AG09309 (cell line): ENCODE results near the gene UBALD2.

ENCODE experiments used
- DNase-seq: peaks from one replicate; pipeline ENCODE4 v3.0.0-alpha.2; 2010; ENCODE audit warnings: low read depth
- H3K4me3 ChIP-seq: 2 replicates; pipeline ENCODE4 v1.5.1; 2011; ENCODE audit warnings: mild to moderate bottlenecking, low read depth, low read length, moderate library complexity; ENCODE audit not compliant: control insufficient read depth
- CTCF ChIP-seq: IDR thresholded peaks from 2 replicates; pipeline ENCODE4 v1.5.1; 2011; ENCODE audit warnings: mild to moderate bottlenecking, low read depth, low read length, inconsistent platforms; ENCODE audit not compliant: insufficient read depth, control insufficient read depth; ENCODE audit errors: missing control alignments

The UBALD2 gene

DNA sequence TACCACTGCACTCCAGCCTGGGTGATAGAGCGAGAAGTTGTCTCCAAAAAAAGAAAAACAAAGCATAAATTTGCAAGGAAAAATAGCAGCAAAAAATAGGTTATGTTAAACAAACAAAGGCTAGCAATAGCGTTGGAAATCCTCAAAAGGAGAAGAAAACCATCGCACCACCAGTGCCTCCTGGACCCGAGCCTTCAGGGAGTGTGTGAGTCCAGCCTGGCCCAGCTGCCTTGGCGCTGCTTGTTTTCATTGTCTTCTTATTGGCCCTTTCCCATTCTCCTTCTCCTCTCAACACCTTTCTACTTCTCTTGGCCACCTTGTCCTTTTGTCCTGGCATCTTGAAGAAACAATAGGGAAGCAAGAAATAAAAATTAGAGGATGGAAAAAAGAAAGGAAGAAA, 4.5 kb upstream of the UBALD2 start:
- H3K4me3 ChIP-seq, result no peak overlapping the region
- DNase-seq, result no peak
- no peak for TF ChIP-seq CTCF

GRCh38 chr17:76261421-76262215, 3.5 kb upstream of the UBALD2 start:
- TF ChIP-seq CTCF, result no peak
- H3K4me3 ChIP-seq, result no peak overlapping the region
- DNase-seq, result no peak

- no peak overlapping the region for H3K4me3 ChIP-seq
- TF ChIP-seq CTCF, result no peak
- no peak for DNase-seq
These were observed 2.3 kb upstream of the UBALD2 start for GRCh38 chr17:76262732-76263344.

- no peak overlapping the region for H3K4me3 ChIP-seq
- no peak for DNase-seq
These were observed 1.3 kb upstream of the UBALD2 start for GRCh38 chr17:76263896-76264295.

DNA sequence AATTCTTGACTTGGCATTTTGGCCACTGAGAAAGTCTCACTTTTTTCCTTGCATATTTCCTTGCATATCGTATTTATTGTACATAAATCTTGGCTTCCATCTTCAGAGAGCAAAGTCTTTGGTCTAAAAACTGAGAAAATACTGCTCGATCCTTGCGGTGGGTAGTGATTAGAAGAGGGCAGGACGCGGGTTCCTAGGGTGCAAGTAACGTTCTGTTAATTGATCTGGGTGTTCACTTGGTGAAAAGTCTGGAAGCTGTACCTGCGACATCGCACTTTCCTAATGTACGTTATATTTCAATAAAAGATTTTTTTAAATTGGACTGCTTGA, 758 bp upstream of the UBALD2 start:
- DNase-seq, result no peak
- no peak for TF ChIP-seq CTCF
- peak overlapping the region; percentile 36 for H3K4me3 ChIP-seq

More at GRCh38 chr17:76263896-76264295, 1.3 kb upstream of the UBALD2 start:
- TF ChIP-seq CTCF, result no peak

- TF ChIP-seq CTCF, result no peak
- DNase-seq, result no peak
- peak overlapping the region; percentile 75 for H3K4me3 ChIP-seq
These were observed 586 bp downstream of the UBALD2 start for GRCh38 chr17:76265624-76266243.
